G401.6 (cell line): ENCODE measurements around the gene INAFM2.

Experiments
- FAIRE-seq: peaks from 2 replicates; lab custom pipeline; 2012; peaks lifted over from hg19 to GRCh38; lab: Jason Lieb, UNC

INAFM2 gene

GRCh38 chr15:40287968-40288367, 35.5 kb upstream of the INAFM2 start:
- no peak for FAIRE-seq

- FAIRE-seq = no peak
These were observed 34.2 kb upstream of the INAFM2 start for GRCh38 chr15:40289140-40289775.

GRCh38 chr15:40290545-40290917, 33.0 kb upstream of the INAFM2 start:
- FAIRE-seq = no peak

GRCh38 chr15:40290918-40291574, 32.4 kb upstream of the INAFM2 start:
- no peak for FAIRE-seq

GRCh38 chr15:40292246-40292645, 31.2 kb upstream of the INAFM2 start:
- no peak for FAIRE-seq

- no peak for FAIRE-seq
These were observed 30.5 kb upstream of the INAFM2 start for GRCh38 chr15:40293006-40293405.

GRCh38 chr15:40293905-40294895, 29.3 kb upstream of the INAFM2 start:
- FAIRE-seq = no peak

GRCh38 chr15:40295297-40295696, 28.2 kb upstream of the INAFM2 start:
- no peak for FAIRE-seq

GRCh38 chr15:40295877-40296560, 27.5 kb upstream of the INAFM2 start:
- no peak for FAIRE-seq

GRCh38 chr15:40296561-40297230, 26.8 kb upstream of the INAFM2 start:
- FAIRE-seq = no peak

- FAIRE-seq = no peak
These were observed 26.1 kb upstream of the INAFM2 start for GRCh38 chr15:40297356-40297755.

GRCh38 chr15:40298216-40298935, 25.1 kb upstream of the INAFM2 start:
- no peak for FAIRE-seq

- FAIRE-seq = no peak
These were observed 23.1 kb upstream of the INAFM2 start for GRCh38 chr15:40300367-40300766.

- no peak for FAIRE-seq
These were observed 22.7 kb upstream of the INAFM2 start for GRCh38 chr15:40300771-40301170.

- no peak for FAIRE-seq
These were observed 21.9 kb upstream of the INAFM2 start for GRCh38 chr15:40301467-40302179.

- no peak for FAIRE-seq
These were observed 21.1 kb upstream of the INAFM2 start for GRCh38 chr15:40302288-40302886.

GRCh38 chr15:40302981-40303380, 20.5 kb upstream of the INAFM2 start:
- FAIRE-seq = no peak

- no peak for FAIRE-seq
These were observed 19.9 kb upstream of the INAFM2 start for GRCh38 chr15:40303576-40303975.

- FAIRE-seq = no peak
These were observed 18.2 kb upstream of the INAFM2 start for GRCh38 chr15:40305281-40305680.

- FAIRE-seq = no peak
These were observed 17.1 kb upstream of the INAFM2 start for GRCh38 chr15:40306371-40306770.
